ENCODE data around the gene ASB15.

ASB15 gene

DNA sequence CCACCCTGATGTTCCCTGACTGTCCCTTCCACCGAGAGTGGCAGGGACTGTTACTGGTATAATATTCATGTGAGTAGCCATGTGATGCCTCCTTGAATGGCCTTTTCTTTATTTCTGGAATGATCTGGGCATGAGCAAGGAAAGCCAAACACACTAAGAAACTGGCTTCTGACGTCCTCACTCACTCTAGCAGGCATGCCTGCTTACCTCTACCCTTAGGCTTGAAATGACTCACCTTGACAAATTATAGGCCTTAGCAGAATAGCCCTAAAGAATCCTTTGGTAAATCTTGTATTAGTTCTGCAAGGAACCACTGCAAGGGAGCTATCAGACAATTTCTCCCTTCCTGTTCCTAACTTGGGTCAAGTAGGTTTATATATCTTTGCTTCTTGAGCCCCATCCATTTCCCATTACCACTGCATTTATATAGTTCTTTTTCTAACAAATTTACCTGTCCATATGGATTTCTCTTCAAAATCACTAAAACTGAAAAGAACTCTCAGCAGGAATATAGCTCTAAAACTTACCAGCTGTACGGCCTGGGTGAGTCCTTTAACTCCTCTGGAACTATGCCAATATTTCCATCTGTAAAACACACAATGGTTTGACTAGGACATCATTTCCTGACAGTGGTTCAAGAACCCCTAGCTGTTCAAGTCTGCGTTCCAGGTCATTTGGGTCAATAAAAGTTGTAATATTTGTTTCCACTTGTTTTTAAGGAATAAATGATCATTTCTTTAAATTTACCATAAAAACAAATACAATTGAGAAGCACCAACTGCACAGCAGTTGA, 31.0 kb upstream of the ASB15 start:
- H3K4me1 ChIP-seq (ENCODE audit: control insufficient read depth, insufficient read depth, low read length, unreplicated experiment), result no peaks in the 10 kb centered on the region
- H2AFZ ChIP-seq (ENCODE audit: low read length, unreplicated experiment), result no peak overlapping the region
- H3K79me2 ChIP-seq (ENCODE audit: control insufficient read depth, insufficient read depth, low read length, unreplicated experiment), result no peaks in the 10 kb centered on the region
- H3K27me3 ChIP-seq (ENCODE audit: insufficient read depth, low read length), result no peaks in the 10 kb centered on the region
- H3K36me3 ChIP-seq (ENCODE audit: insufficient read depth, low read length), result no peaks in the 10 kb centered on the region
- no peak overlapping the region for H3K4me3 ChIP-seq (ENCODE audit: low read depth, low read length)
- no peak overlapping the region for H3K27ac ChIP-seq (ENCODE audit: low read depth, low read length)

DNA sequence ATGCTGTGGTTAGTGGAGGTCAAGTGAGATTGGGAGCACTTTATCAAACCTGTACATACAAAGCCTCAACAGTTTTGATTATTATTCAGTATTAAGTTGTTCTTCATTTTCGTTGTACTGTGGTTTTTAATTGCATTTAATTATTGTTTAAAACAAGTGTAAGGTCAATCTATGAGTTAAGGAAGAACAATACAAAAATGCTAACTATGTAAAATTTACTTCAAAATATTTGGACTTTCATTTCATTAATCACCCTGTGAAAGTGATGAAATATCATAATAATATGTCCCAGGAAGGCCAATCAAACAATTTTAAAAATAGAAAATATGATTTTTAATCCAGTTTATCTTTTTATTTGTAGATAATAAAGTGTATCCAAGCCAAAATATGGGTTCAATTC, 30.4 kb upstream of the ASB15 start:
- Histone ChIP-seq H3K79me2 (ENCODE audit: control insufficient read depth, insufficient read depth, low read length, unreplicated experiment) (no peaks in the 10 kb centered on the region), H3K27me3 (ENCODE audit: insufficient read depth, low read length) (no peaks in the 10 kb centered on the region), H2AFZ (ENCODE audit: low read length, unreplicated experiment) (no peak overlapping the region), H3K4me3 (ENCODE audit: low read depth, low read length) (no peak overlapping the region), H3K4me1 (ENCODE audit: control insufficient read depth, insufficient read depth, low read length, unreplicated experiment) (no peaks in the 10 kb centered on the region), H3K27ac (ENCODE audit: low read depth, low read length) (no peak overlapping the region), H3K36me3 (ENCODE audit: insufficient read depth, low read length) (no peaks in the 10 kb centered on the region)

DNA sequence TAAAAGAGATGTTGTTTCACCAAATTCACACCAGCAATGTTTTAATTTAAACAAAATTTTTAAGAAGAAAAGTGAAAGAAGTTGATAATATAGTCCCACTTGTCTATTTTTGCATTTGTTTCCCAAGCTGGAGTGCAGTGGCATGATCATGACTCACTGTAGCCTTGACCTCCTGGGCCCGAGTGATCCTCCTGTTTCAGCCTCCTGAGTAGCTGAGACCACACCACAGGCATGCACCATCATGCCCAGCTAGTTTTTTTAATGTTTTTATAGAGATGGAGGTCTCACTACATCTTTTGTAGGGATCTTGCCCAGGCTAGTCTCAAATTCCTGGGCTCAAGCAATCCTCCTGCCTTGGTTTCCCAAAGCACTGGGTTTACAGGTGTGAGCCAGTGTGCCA, 29.9 kb upstream of the ASB15 start:
- no peak overlapping the region for H2AFZ ChIP-seq (ENCODE audit: low read length, unreplicated experiment)
- no peak overlapping the region for H3K4me3 ChIP-seq (ENCODE audit: low read depth, low read length)
- no peaks in the 10 kb centered on the region for H3K27me3 ChIP-seq (ENCODE audit: insufficient read depth, low read length)
- no peaks in the 10 kb centered on the region for H3K36me3 ChIP-seq (ENCODE audit: insufficient read depth, low read length)
- H3K4me1 ChIP-seq (ENCODE audit: control insufficient read depth, insufficient read depth, low read length, unreplicated experiment), result no peaks in the 10 kb centered on the region
- no peak overlapping the region for H3K27ac ChIP-seq (ENCODE audit: low read depth, low read length)
- no peaks in the 10 kb centered on the region for H3K79me2 ChIP-seq (ENCODE audit: control insufficient read depth, insufficient read depth, low read length, unreplicated experiment)

DNA sequence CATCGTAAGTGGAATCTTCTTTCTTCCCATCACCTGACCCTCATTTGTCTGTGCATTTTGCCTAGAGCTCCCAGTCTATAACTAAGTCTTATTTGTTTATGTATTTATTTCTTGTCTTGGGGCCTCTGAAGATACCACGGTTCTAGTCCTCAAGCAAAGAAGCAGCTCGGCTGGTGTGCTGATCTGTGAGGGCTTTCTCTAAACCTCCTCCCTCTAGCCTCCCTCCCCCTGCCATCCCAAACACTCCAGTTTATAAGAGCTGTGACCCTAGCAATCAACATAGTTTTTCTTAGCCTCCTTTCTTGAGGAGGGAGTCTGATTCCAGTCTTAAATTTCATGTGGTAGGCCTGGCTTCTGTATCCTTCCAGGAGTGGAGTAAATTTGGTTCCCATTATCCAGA, 28.3 kb upstream of the ASB15 start:
- H2AFZ ChIP-seq (ENCODE audit: low read length, unreplicated experiment), result peak overlapping the region; percentile 42
- H3K4me3 ChIP-seq (ENCODE audit: low read depth, low read length), result no peak overlapping the region
- no peaks in the 10 kb centered on the region for H3K27me3 ChIP-seq (ENCODE audit: insufficient read depth, low read length)
- H3K79me2 ChIP-seq (ENCODE audit: control insufficient read depth, insufficient read depth, low read length, unreplicated experiment), result no peaks in the 10 kb centered on the region
- no peaks in the 10 kb centered on the region for H3K4me1 ChIP-seq (ENCODE audit: control insufficient read depth, insufficient read depth, low read length, unreplicated experiment)
- no peaks in the 10 kb centered on the region for H3K36me3 ChIP-seq (ENCODE audit: insufficient read depth, low read length)
- no peak overlapping the region for H3K27ac ChIP-seq (ENCODE audit: low read depth, low read length)

DNA sequence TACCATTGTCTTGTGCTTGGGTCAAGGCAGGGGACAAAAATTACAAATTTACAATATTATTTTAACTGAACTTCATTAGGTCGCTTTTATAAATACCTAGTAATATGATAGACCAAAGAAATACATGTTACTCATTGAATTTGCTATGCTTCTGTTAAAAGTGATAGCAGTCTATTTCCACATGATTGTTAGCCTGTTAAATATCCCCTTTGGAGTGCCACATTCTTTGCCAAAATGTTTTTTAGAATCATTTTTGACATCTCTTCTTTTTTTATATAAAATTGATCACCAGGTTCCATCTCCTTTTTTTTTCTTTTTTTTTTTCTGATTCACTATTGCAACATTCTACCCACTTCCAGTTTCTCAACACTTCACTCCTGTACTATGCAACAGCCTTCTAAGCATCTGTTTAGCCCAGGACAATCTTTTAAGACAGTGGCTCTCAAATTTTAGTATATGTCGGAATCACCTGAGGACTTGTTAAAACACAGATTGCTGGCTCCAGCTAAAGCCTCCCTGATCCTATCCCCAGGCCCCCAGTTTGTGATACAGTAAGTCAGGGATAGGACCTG, 27.6 kb upstream of the ASB15 start:
- no peaks in the 10 kb centered on the region for H3K4me1 ChIP-seq (ENCODE audit: control insufficient read depth, insufficient read depth, low read length, unreplicated experiment)
- no peaks in the 10 kb centered on the region for H3K79me2 ChIP-seq (ENCODE audit: control insufficient read depth, insufficient read depth, low read length, unreplicated experiment)
- H3K27ac ChIP-seq (ENCODE audit: low read depth, low read length), result no peak overlapping the region
- no peaks in the 10 kb centered on the region for H3K27me3 ChIP-seq (ENCODE audit: insufficient read depth, low read length)
- no peak overlapping the region for H3K4me3 ChIP-seq (ENCODE audit: low read depth, low read length)
- no peaks in the 10 kb centered on the region for H3K36me3 ChIP-seq (ENCODE audit: insufficient read depth, low read length)
- no peak overlapping the region for H2AFZ ChIP-seq (ENCODE audit: low read length, unreplicated experiment)

DNA sequence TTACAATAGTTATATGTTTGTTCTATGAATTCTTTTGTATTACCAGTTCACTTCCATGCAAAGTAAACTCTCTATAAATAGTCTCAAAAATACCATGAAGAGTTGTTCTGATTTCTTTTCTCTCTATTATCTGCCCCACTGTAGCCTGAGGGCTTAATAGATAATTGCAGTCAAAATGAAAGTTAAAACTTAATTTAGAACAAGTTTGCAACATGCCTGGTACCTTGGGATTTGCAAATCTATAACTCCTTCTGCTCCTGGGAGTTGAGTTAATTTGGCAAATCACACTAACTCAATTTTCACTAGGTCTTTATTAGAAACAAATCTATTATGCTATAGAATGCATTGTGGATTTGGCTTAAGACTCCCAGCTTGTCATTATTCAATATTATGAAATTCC, 22.2 kb upstream of the ASB15 start:
- no peaks in the 10 kb centered on the region for H3K79me2 ChIP-seq (ENCODE audit: control insufficient read depth, insufficient read depth, low read length, unreplicated experiment)
- H3K27me3 ChIP-seq (ENCODE audit: insufficient read depth, low read length), result no peaks in the 10 kb centered on the region
- no peaks in the 10 kb centered on the region for H3K4me1 ChIP-seq (ENCODE audit: control insufficient read depth, insufficient read depth, low read length, unreplicated experiment)
- no peak overlapping the region for H3K4me3 ChIP-seq (ENCODE audit: low read depth, low read length)
- no peak overlapping the region for H3K27ac ChIP-seq (ENCODE audit: low read depth, low read length)
- no peak overlapping the region for H2AFZ ChIP-seq (ENCODE audit: low read length, unreplicated experiment)
- H3K36me3 ChIP-seq (ENCODE audit: insufficient read depth, low read length), result no peaks in the 10 kb centered on the region

DNA sequence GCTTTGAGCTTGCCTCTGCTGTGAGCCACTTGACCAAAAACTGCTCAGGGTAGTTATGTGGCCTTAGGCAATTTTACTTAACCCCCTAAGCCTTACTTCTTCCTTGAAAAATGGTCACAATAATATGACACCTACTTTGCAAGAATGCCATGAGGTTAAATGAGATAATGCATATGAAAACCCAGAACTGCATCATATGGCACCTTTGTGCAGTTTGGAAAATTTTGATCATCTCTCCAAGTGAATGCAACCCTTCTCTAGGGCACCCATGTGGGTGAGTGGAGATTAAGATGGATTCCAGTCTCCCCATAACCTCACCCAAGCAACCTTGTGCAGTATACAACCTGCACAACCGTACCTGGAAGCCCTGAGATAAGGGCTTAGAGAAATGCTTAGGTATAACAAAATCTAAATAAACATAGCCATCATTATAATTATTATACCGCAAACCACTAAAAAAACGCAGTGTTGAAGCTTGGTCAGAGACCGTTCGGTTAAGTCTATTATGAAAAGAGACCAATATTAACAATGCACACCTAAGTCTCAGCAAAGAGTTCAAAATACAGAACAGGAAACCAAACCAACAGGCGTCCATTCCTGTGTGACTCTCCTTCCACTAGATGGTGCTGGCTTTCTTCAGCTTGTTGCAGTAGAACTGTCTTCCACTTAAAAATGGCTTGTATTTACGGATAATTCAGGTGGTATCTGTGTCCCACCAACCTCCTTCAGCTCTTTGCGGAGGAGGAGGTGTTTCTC, 21.0 kb upstream of the ASB15 start:
- Histone ChIP-seq H3K4me1 (ENCODE audit: control insufficient read depth, insufficient read depth, low read length, unreplicated experiment) (no peaks in the 10 kb centered on the region), H3K79me2 (ENCODE audit: control insufficient read depth, insufficient read depth, low read length, unreplicated experiment) (no peaks in the 10 kb centered on the region), H2AFZ (ENCODE audit: low read length, unreplicated experiment) (peak overlapping the region; percentile 51), H3K4me3 (ENCODE audit: low read depth, low read length) (0 out of 2 replicates have a peak overlapping the region, but pooled peaks have one; percentile 16), H3K36me3 (ENCODE audit: insufficient read depth, low read length) (no peaks in the 10 kb centered on the region), H3K27ac (ENCODE audit: low read depth, low read length) (no peak overlapping the region), H3K27me3 (ENCODE audit: insufficient read depth, low read length) (no peaks in the 10 kb centered on the region)

DNA sequence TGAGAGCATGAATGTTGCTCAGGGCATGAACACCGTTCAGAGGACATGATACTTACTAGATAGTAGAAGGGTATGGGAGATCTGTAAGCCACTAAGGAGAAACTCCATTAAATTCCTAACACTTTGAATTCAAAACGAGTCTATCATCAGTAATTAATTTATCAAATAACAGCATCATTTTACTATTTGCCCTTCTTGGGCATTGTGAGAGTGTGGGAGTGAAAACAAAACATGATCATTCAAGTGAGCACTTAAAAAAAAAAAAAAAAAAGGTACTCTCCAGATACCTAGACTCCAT, 20.5 kb upstream of the ASB15 start:
- Histone ChIP-seq H3K27me3 (ENCODE audit: insufficient read depth, low read length) (no peaks in the 10 kb centered on the region), H3K36me3 (ENCODE audit: insufficient read depth, low read length) (no peaks in the 10 kb centered on the region), H2AFZ (ENCODE audit: low read length, unreplicated experiment) (peak overlapping the region; percentile 51), H3K4me1 (ENCODE audit: control insufficient read depth, insufficient read depth, low read length, unreplicated experiment) (no peaks in the 10 kb centered on the region), H3K4me3 (ENCODE audit: low read depth, low read length) (0 out of 2 replicates have a peak overlapping the region, but pooled peaks have one; percentile 16), H3K79me2 (ENCODE audit: control insufficient read depth, insufficient read depth, low read length, unreplicated experiment) (no peaks in the 10 kb centered on the region), H3K27ac (ENCODE audit: low read depth, low read length) (no peak overlapping the region)

DNA sequence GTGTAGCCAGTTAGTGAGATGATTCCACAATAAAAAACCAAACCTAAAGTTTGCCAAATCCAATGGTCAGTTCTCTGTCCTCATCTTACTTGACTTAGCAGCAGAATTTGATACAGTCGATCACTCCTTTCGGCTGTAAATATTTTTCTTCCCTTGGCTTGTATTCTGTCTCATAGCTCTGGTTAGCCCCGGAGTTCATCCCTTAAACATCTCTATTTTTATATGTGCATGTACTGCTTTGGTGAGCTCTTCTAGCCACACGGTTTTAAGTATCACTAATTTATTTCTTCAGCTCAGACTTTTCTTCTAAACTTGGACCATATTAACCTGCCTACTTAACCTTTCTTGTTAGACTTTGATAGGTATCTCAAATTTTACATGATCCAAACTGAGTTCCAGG, 17.8 kb upstream of the ASB15 start:
- no peaks in the 10 kb centered on the region for H3K4me1 ChIP-seq (ENCODE audit: control insufficient read depth, insufficient read depth, low read length, unreplicated experiment)
- H3K4me3 ChIP-seq (ENCODE audit: low read depth, low read length), result no peak overlapping the region
- no peak overlapping the region for H3K27ac ChIP-seq (ENCODE audit: low read depth, low read length)
- H3K79me2 ChIP-seq (ENCODE audit: control insufficient read depth, insufficient read depth, low read length, unreplicated experiment), result no peaks in the 10 kb centered on the region
- H3K27me3 ChIP-seq (ENCODE audit: insufficient read depth, low read length), result no peaks in the 10 kb centered on the region
- H3K36me3 ChIP-seq (ENCODE audit: insufficient read depth, low read length), result no peaks in the 10 kb centered on the region
- no peak overlapping the region for H2AFZ ChIP-seq (ENCODE audit: low read length, unreplicated experiment)

DNA sequence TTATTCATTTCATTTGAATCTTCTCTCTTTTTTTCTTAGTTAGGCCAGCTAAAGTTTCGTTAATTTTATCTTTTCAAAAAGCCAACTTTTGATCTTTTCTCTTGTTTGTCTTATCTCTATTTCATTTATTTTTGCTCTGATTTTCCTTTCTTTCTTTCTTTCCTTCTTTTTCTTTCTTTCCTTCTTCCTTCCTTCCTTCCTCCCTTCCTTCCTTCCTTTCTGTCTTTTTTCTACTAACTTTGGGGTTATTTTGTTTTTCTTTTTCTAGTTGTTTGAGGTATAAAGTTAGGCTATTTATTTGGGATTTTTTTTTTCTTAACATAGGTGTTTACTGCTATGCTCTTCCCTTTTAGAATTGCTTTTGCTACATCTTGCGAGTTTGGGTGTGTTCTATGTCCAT, 13.2 kb upstream of the ASB15 start:
- no peak overlapping the region for H3K4me3 ChIP-seq (ENCODE audit: low read depth, low read length)
- no peak overlapping the region for H3K27ac ChIP-seq (ENCODE audit: low read depth, low read length)
- H2AFZ ChIP-seq (ENCODE audit: low read length, unreplicated experiment), result no peak overlapping the region

DNA sequence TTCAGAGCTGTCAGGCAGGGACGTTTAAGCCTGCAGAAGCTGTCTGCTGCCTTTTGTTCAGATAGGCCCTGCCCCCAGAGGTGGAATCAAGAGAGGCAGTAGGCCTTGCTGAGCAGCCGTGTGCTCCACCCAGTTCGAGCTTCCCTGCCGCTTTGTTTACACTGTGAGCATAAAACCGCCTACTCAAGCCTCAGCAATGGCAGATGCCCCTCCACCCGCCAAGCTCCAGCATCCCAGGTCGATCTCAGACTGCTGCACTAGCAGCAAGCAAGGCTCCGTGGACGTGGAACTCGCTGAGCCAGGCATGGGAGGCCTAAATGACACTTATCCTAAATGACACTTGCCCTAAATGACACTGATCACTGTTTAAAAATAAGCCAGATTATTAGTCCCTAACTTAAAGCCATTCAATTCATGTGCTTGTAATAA, 6.8 kb upstream of the ASB15 start:
- no peak overlapping the region for H2AFZ ChIP-seq (ENCODE audit: low read length, unreplicated experiment)

More for the DNA sequence above, 13.2 kb upstream of the ASB15 start:
- H3K4me1 ChIP-seq (ENCODE audit: control insufficient read depth, insufficient read depth, low read length, unreplicated experiment), result no peaks in the 10 kb centered on the region
- H3K27me3 ChIP-seq (ENCODE audit: insufficient read depth, low read length), result no peaks in the 10 kb centered on the region
- no peaks in the 10 kb centered on the region for H3K36me3 ChIP-seq (ENCODE audit: insufficient read depth, low read length)
- no peaks in the 10 kb centered on the region for H3K79me2 ChIP-seq (ENCODE audit: control insufficient read depth, insufficient read depth, low read length, unreplicated experiment)

More for the DNA sequence above, 6.8 kb upstream of the ASB15 start:
- Histone ChIP-seq H3K79me2 (ENCODE audit: control insufficient read depth, insufficient read depth, low read length, unreplicated experiment) (no peaks in the 10 kb centered on the region), H3K27me3 (ENCODE audit: insufficient read depth, low read length) (no peaks in the 10 kb centered on the region), H3K4me3 (ENCODE audit: low read depth, low read length) (no peak overlapping the region), H3K27ac (ENCODE audit: low read depth, low read length) (no peak overlapping the region), H3K36me3 (ENCODE audit: insufficient read depth, low read length) (no peaks in the 10 kb centered on the region), H3K4me1 (ENCODE audit: control insufficient read depth, insufficient read depth, low read length, unreplicated experiment) (no peaks in the 10 kb centered on the region)

All from ACC112 (cell line).